HG03103 (cell line): ENCODE measurements around the gene PTPRN2.

Experiments
- ATAC-seq: cut with Tn5 transposase; IDR thresholded peaks from one replicate; pipeline ENCODE4 v1.9.1; 2021; ENCODE audit warnings: low read depth; ENCODE audit not compliant: unreplicated experiment

PTPRN2 gene

GRCh38 chr7:157830331-157830730, 757.3 kb downstream of the PTPRN2 start:
- no peak for ATAC-seq

DNA sequence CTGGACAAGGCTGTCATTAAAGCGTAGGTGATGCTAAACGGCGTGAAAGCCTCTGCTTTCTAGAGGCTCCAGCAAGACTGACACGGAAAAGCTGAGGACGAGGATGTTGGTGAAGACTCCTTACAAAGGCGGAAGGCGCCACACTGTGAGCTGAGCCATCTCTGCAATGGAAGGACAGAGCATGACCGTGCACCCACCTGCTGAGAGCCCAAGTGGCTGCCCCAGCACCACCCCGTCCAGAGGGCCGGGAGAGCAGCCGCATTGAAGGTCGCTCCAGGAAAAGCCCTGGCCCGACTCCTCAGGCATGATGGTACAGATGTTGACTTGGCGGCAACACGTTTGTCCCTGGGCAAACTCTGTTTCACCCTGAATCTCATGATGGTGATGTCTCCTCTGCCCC, 758.1 kb downstream of the PTPRN2 start:
- ATAC-seq: no peak

- no peak for ATAC-seq
Measured at GRCh38 chr7:157828881-157829280, 758.7 kb downstream of the PTPRN2 start.

DNA sequence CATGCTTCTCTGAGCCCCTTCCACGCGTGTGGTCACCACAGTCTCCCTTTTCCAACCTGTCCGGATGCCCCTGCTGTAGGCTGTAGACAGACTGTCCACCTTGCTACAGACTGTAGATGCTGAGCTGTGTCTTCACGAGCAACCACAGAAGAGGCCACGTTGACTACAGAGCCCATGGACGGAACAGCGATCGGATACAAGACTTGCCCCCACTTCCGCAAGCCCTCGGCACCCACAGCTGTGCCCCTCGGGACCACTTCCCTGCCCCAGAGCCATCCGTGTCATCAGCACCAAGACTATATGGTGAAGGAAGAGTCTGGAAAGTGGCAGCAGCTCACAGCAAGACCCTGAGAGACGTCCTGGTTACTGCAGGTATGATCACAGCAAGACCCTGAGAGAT, 759.4 kb downstream of the PTPRN2 start:
- ATAC-seq: no peak

- ATAC-seq: no peak
Measured at GRCh38 chr7:157827863-157828160, 759.8 kb downstream of the PTPRN2 start.

GRCh38 chr7:157827045-157827862, 760.4 kb downstream of the PTPRN2 start:
- ATAC-seq: no peak

DNA sequence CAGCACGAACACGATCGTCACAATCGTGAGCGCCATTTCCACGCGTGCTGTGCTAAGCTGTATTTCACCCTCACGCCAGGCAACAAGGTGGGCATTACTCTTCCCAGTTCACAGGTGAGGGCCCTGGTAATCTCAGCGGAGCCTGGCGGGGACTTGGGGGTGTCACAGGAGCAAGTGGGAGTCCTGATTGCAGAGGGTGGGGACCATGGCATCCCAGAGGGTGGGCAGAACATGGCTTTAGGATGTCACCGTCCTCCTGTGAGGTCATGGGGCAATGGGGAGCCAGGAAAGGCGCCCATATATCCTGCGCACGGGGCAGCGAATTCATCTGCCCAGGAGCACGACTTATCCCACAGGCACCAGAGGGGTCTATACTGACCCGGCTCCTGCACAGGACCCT, 761.1 kb downstream of the PTPRN2 start:
- no peak for ATAC-seq

GRCh38 chr7:157825325-157825724, 762.3 kb downstream of the PTPRN2 start:
- ATAC-seq: no peak

DNA sequence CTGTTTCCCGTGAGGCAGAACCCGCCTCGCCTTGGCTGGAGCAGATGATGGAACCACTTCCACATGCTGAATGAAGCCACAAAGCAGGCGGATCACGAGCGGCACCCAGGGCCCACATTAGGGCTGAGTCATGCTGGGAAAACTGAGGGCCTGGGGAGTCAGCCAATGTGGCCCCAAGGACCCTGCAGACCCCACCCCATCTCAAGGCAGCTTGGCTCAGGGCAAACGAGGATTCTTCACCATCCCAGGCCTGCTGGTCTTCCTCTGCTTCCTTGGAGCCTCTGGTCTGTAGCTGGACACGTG, 762.9 kb downstream of the PTPRN2 start:
- ATAC-seq: no peak

GRCh38 chr7:157824011-157824818, 763.4 kb downstream of the PTPRN2 start:
- no peak for ATAC-seq

GRCh38 chr7:157822688-157823031, 765.0 kb downstream of the PTPRN2 start:
- ATAC-seq: no peak

DNA sequence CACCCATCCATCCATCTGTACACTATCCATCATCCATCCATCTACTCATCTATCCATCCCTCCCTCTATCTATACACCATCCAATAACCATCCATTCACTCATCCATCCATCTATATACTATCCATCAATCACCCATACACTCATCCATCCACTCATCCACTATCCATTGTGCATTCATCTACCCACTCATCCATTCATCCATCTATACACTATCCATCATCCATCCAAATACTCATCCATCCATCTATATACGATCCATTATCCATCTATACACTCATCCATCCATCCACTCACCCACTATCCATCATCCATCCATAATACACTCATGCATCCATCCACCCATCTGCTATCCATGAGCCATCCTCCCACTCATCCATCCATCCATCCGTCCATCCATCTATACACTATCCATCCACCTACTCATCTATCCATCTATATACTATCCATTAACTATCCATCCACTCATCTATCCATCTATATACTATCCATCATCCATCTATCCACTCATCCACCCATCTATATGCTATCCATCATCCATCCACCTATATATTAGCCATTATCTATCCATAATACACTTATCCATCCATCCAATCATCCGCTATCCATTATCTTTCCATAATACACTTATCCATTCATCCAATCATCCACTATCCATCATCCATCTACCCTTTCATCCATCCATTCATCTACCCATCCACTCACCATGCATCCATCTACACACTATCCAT, 765.5 kb downstream of the PTPRN2 start:
- ATAC-seq: no peak

DNA sequence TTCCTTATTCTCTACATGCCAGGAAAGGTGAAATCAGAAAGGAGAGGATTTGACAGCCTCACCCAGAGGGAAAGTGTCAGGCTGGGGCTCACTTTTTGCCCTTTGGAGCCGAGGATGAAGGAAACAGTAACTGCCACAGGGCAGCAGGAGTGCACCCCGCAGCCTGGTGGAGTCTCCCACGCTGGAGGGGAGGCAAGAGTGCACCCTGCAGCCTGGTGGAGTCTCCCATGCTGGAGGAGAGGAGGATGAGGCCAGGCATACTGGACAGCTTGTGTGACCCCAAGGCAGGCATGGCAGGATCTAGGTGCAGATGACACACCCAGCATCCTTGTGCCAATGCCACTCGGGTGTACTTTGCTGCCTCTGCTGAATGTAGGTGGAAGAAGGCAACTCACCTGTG, 766.8 kb downstream of the PTPRN2 start:
- no peak for ATAC-seq

DNA sequence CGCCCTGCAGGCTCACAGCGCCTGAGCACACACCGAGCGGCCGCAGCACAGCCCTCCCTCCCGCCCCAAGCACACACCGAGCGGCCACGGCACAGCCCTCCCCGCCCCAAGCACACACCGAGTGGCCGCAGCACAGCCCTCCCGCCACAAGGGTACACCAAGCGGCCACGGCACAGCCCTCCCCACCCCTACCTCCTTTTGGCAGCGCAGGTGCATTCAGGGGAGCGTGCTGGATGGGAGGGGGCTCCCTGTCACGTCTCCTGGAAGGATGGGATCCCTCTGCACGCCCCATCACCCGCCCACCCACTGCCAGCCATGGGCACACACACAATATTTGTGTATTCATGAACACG, 768.2 kb downstream of the PTPRN2 start:
- no peak for ATAC-seq

DNA sequence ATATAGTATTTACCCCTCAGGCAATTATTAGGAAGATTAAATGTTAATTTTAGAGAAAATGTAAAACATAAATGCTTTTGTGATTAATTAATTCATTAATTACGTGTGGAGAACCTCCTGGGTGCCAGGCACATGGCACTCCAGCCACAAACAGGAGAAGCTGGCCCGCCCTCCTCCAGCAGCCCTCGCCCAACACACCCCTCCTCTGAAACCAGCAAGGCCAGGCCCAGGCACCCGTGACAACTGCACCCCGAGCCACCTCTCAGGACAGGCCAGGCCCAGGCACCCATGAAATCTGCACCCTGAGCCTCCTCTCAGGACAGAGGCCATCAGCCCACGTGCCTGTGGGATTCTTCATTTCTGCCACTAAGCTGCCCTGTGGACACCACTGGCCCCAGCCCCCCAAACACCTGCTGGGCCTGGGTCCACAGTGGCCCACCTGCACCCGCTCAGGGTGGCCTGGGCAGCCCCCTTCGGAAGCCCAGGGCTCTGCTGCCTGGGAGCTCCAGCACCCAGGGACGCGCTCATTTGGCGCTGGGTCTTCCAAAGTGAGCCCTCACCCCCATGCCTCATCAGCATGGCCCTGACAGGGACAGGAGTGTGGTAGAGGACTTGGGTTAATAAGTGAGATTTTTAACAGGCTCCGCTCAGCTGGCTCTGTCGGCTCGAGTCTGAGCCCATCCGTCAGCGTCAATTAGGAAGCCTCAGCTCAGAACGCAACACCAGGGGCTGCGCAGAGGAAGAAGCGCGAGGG, 768.7 kb downstream of the PTPRN2 start:
- ATAC-seq: no peak

DNA sequence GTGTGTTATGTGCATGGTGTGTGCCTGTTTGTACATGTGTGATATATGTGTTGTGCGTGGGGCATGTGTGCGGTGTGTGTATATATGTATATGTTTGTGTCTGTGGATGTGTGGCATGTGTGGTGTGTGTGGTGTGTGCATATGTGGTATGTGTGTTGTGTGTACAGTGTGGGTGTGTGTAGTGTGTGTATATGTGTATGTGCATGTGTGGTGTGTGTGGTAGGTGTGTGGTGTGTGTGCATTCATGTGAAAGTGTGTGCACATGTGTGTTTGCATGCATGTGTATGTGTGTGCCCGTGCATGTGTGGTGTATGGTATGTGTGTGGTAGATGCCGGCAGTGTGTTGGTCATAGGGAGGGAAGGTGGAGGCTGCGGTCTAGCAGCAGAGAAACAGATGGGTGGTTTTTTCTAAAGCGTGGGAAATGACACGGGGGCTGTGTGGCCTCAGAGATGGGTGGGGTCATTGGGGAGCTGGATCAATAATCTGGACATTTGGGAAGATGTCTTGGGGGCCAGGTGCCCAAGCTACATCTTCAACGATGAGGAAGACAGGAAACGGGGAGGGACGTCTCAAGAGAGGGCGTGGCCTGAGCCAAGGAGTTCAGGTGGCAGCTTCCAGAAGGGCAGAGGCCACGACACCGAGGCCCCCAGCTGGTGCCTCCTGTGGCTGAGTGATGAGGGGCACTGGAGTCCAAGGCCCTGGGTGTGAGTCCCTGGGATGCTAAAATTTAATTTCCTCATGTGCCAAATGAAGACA, 769.5 kb downstream of the PTPRN2 start:
- no peak for ATAC-seq

- no peak for ATAC-seq
Measured at GRCh38 chr7:157817433-157817832, 770.2 kb downstream of the PTPRN2 start.

GRCh38 chr7:157816526-157817250, 770.9 kb downstream of the PTPRN2 start:
- ATAC-seq: no peak

- no peak for ATAC-seq
Measured at GRCh38 chr7:157816086-157816485, 771.5 kb downstream of the PTPRN2 start.

DNA sequence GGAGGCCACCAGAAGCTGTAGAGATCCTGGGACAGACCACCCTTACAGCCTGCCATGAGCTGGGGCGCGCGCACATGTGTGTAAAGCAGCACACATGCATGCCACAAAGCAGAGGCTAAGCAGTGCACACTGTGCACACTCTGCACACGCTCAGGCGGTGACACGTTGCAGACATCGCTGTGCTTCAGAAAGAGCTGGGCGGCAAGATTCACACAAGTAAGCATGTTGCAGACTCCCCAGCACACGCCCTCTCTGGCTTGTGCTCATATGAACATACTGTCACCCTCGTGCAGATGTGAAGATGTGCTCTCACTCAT, 772.0 kb downstream of the PTPRN2 start:
- no peak for ATAC-seq
